CD14-positive monocyte (primary cell): ENCODE data around the gene SOHLH2. TPM values are rescaled to one million over a fixed set of nuclear protein-coding genes. Genes with fewer than 3 reads are reported as not detected.

Experiments
- DNase-seq, 3 donors: peaks; one replicate each; pipeline ENCODE4 v3.0.0-alpha.2; 2011 to 2022
- H2AFZ ChIP-seq: 2 replicates; pipeline ENCODE4 v1.6.0; 2012; ENCODE audit warnings: mild to moderate bottlenecking, low read depth, low read length, inconsistent platforms; ENCODE audit not compliant: insufficient read depth, poor library complexity, severe bottlenecking
- H3K27ac ChIP-seq, 2 donors: 1 replicate in 1 of 2; 2 replicates in 1 of 2; pipeline ENCODE4 v1.5.1; 2012 to 2013; ENCODE audit warnings: low read length in 2 of 2, control low read depth in 1 of 2, inconsistent platforms in 1 of 2, low read depth in 1 of 2, mild to moderate bottlenecking in 1 of 2
- H3K27me3 ChIP-seq, 2 donors: one replicate each; pipeline versions ENCODE4 v1.6.0 to v1.6.1; 2011 to 2013; ENCODE audit warnings: low read length in 2 of 2; ENCODE audit not compliant: control insufficient read depth in 2 of 2, insufficient read depth in 2 of 2
- H3K36me3 ChIP-seq, 2 donors: replicated peaks in 1 of 2; 1 replicate in 1 of 2; 2 replicates in 1 of 2; pipeline versions ENCODE4 v1.5.1 to v1.6.1; 2012 to 2013; ENCODE audit warnings: low read length in 2 of 2, control low read depth in 1 of 2, inconsistent platforms in 1 of 2, mild to moderate bottlenecking in 1 of 2; ENCODE audit not compliant: insufficient read depth in 2 of 2, control insufficient read depth in 1 of 2
- H3K4me1 ChIP-seq, 2 donors: 1 replicate in 1 of 2; 2 replicates in 1 of 2; pipeline versions ENCODE4 v1.5.1 to v1.6.1; 2012 to 2013; ENCODE audit warnings: low read length in 2 of 2, control low read depth in 1 of 2, inconsistent platforms in 1 of 2, mild to moderate bottlenecking in 1 of 2, moderate library complexity in 1 of 2; ENCODE audit not compliant: insufficient read depth in 2 of 2, control insufficient read depth in 1 of 2
- H3K4me2 ChIP-seq: replicated peaks from 2 replicates; pipeline ENCODE3; 2012; ENCODE audit warnings: low read length, moderate library complexity, mild to moderate bottlenecking; ENCODE audit not compliant: poor library complexity, severe bottlenecking; ENCODE audit errors: extremely low read depth
- H3K4me3 ChIP-seq, 3 experiments: fragments of 200-600 bp in 1 of 3; sonication (generic) in 1 of 3; replicated peaks in 1 of 3; 1 replicate in 2 of 3; 2 replicates in 1 of 3; pipeline ENCODE4 v1.5.1; 2011 to 2013; ENCODE audit warnings: low read length in 3 of 3, mild to moderate bottlenecking in 3 of 3, control low read depth in 2 of 3, low read depth in 2 of 3, inconsistent platforms in 1 of 3, moderate library complexity in 1 of 3
- H3K79me2 ChIP-seq: 2 replicates; pipeline ENCODE4 v1.6.0; 2012; ENCODE audit warnings: mild to moderate bottlenecking, control low read depth, inconsistent platforms, low read length, moderate library complexity; ENCODE audit not compliant: insufficient read depth
- H3K9ac ChIP-seq: 2 replicates; pipeline ENCODE4 v1.6.0; 2017; ENCODE audit warnings: low read length, mild to moderate bottlenecking; ENCODE audit not compliant: insufficient read depth, poor library complexity, severe bottlenecking
- H3K9me3 ChIP-seq, 2 donors: replicated peaks in 1 of 2; 1 replicate in 1 of 2; 2 replicates in 1 of 2; pipeline versions ENCODE4 v1.5.1 to v1.6.1; 2012 to 2013; ENCODE audit warnings: low read length in 2 of 2, control low read depth in 1 of 2; ENCODE audit not compliant: control insufficient read depth in 1 of 2, insufficient read depth in 1 of 2
- H4K20me1 ChIP-seq: 2 replicates; pipeline ENCODE4 v1.6.0; 2012; ENCODE audit warnings: mild to moderate bottlenecking, low read length, control low read depth, moderate library complexity; ENCODE audit not compliant: insufficient read depth
- H3K27ac Mint-ChIP-seq, 7 donors: one replicate each; pipeline ENCODE4 v1.8.0; 2020; ENCODE audit warnings: mild to moderate bottlenecking in 7 of 7, mixed read lengths in 7 of 7, moderate library complexity in 6 of 7, inconsistent platforms in 2 of 7
- H3K27me3 Mint-ChIP-seq, 3 donors: one replicate each; pipeline ENCODE4 v1.8.0; 2021 to 2022; ENCODE audit warnings: low read depth in 3 of 3, mild to moderate bottlenecking in 3 of 3, mixed read lengths in 3 of 3, moderate library complexity in 3 of 3, inconsistent platforms in 1 of 3
- H3K36me3 Mint-ChIP-seq, 2 donors: one replicate each; pipeline ENCODE4 v1.8.0; 2020; ENCODE audit warnings: mixed read lengths in 2 of 2, inconsistent platforms in 1 of 2, mild to moderate bottlenecking in 1 of 2
- H3K4me1 Mint-ChIP-seq: one replicate; pipeline ENCODE4 v1.8.0; 2020; ENCODE audit warnings: mild to moderate bottlenecking, mixed read lengths
- H3K4me3 Mint-ChIP-seq, 2 donors: one replicate each; pipeline ENCODE4 v1.8.0; 2020; ENCODE audit warnings: mild to moderate bottlenecking in 2 of 2, mixed read lengths in 2 of 2, moderate library complexity in 1 of 2
- H3K9me3 Mint-ChIP-seq, 7 donors: one replicate each; pipeline ENCODE4 v1.8.0; 2020 to 2022; ENCODE audit warnings: mixed read lengths in 7 of 7, mild to moderate bottlenecking in 6 of 7, moderate library complexity in 6 of 7, inconsistent platforms in 2 of 7
- CTCF ChIP-seq: fragments of 200-600 bp; IDR thresholded peaks from one replicate; pipeline ENCODE4 v1.8.0; 2022; ENCODE audit warnings: antibody characterized with exemption, mild to moderate bottlenecking
- WGBS: methylation state at CpG from one replicate; pipeline ENCODE4 v1.1.5; 2013; ENCODE audit warnings: missing lambda C conversion rate; ENCODE audit not compliant: insufficient coverage; 5-methylcytosine and 5-hydroxymethylcytosine counted together
- intact Hi-C, 2 donors: fragments of 100-400 bp; cut with micrococcal nuclease; formaldehyde crosslinking; loops; one replicate each; pipeline versions ENCODE4 v1.15.0 to v1.15.1; 2023
- polyA plus RNA-seq, 3 donors: library from polyadenylated mRNA; depleted of rRNA in 1 of 3; unstranded in 2 of 3; stranded (reverse) in 1 of 3; fragments of 300-500 nt in 2 of 3; fragments of >200 nt in 1 of 3; fragmentation: Illumina TruSeq in 2 of 3; gene quantifications; 1 replicate in 2 of 3; 2 replicates in 1 of 3; pipeline ENCODE4 v1.2.3, GENCODE V29; 2012 to 2021

The SOHLH2 gene
- polyA plus RNA-seq, 3 donors = not detected

- Histone ChIP-seq H3K4me1 (no peaks in the 10 kb centered on the region), H4K20me1 (no peaks in the 10 kb centered on the region), H3K4me2 (no peak overlapping the region), H3K36me3 (no peaks in the 10 kb centered on the region), H3K4me3 (no peak overlapping the region), H3K9ac (no peak overlapping the region), H2AFZ (no peak overlapping the region), H3K27ac (no peak overlapping the region), H3K27me3 (no peaks in the 10 kb centered on the region), H3K79me2 (no peaks in the 10 kb centered on the region), H3K9me3 (peaks cover 0 to 8% of the 10 kb centered on the region in 2 donors)
- Mint-ChIP-seq H3K27me3 (peaks cover 0 to 1% (median 0%) of the 10 kb centered on the region in 3 donors), H3K9me3 (peaks cover 0 to 8% (median 3%) of the 10 kb centered on the region in 7 donors), H3K4me1 (no peaks in the 10 kb centered on the region), H3K4me3 (no peak overlapping the region), H3K27ac (no peak overlapping the region), H3K36me3 (no peaks in the 10 kb centered on the region)
- intact Hi-C loops = no loop called here
- TF ChIP-seq CTCF = no peak
- 97% methylated on average over 3 of the region's 3 CpGs for WGBS
- no peak for DNase-seq
These were observed 46.7 kb upstream of the SOHLH2 start for GRCh38 chr13:36261011-36261410.

- no peaks in the 10 kb centered on the region for H3K4me1 ChIP-seq
- no peak overlapping the region for H2AFZ ChIP-seq
- H3K4me3 ChIP-seq = no peak overlapping the region
- WGBS = 91% methylated on average over 4 of the region's 8 CpGs
- peaks cover 0 to 8% of the 10 kb centered on the region in 2 donors for H3K9me3 ChIP-seq
- no peak overlapping the region for H3K9ac ChIP-seq
- H3K4me2 ChIP-seq = no peak overlapping the region
- DNase-seq = no peak
- H3K36me3 ChIP-seq = no peaks in the 10 kb centered on the region
- H3K36me3 Mint-ChIP-seq = no peaks in the 10 kb centered on the region
- no peak overlapping the region for H3K27ac ChIP-seq
- no peaks in the 10 kb centered on the region for H3K79me2 ChIP-seq
- H3K27me3 ChIP-seq = no peaks in the 10 kb centered on the region
- TF ChIP-seq CTCF = no peak
- peaks cover 0 to 3% (median 0%) of the 10 kb centered on the region in 3 donors for H3K27me3 Mint-ChIP-seq
- H3K4me3 Mint-ChIP-seq = no peak overlapping the region
- no peaks in the 10 kb centered on the region for H4K20me1 ChIP-seq
- H3K27ac Mint-ChIP-seq = no peak overlapping the region
- intact Hi-C loops = no loop called here
- no peaks in the 10 kb centered on the region for H3K4me1 Mint-ChIP-seq
- H3K9me3 Mint-ChIP-seq = peaks cover 0 to 8% (median 3%) of the 10 kb centered on the region in 7 donors
These were observed 45.2 kb upstream of the SOHLH2 start for GRCh38 chr13:36259361-36260137.
